ENCODE data around the gene SERPINB6. TPM values are rescaled to one million over a fixed set of nuclear protein-coding genes. Genes with fewer than 3 reads are reported as not detected.

The SERPINB6 gene
- total RNA-seq, 5 donors from 2014 or later (not counting 1 experiment from before 2014, with no cell fraction given) = 30.0 to 49.0 (median 38.0) TPM

- Mint-ChIP-seq H3K9me3 (no peaks in the 10 kb centered on the region), H3K4me1 (peaks cover 6 to 17% (median 16%) of the 10 kb centered on the region in 3 donors), H3K27me3 (no peaks in the 10 kb centered on the region), H3K4me3 (no peak overlapping the region), H3K27ac (no peak overlapping the region), H3K36me3 (peaks cover 17% of the 10 kb centered on the region)
- ATAC-seq (replicated peaks in 1 of 4) (no peak), DNase-seq (no peak)
- Histone ChIP-seq H3K27me3 (replicated peaks in 1 of 2; ENCODE audit: control insufficient read depth in 2 of 2, extremely low read depth in 1 of 2, insufficient read depth in 2 of 2, low read length in 1 of 2) (no peaks in the 10 kb centered on the region), H3K27ac (ENCODE audit: low read length) (no peak overlapping the region), H3K4me1 (ENCODE audit: control insufficient read depth in 1 of 2, extremely low read depth in 1 of 2, insufficient read depth in 2 of 2, low read length in 2 of 2) (peaks cover 2 to 13% of the 10 kb centered on the region in 2 experiments), H3K4me3 (ENCODE audit: control insufficient read depth in 1 of 2, extremely low read depth in 1 of 2, low read length in 1 of 2) (no peak overlapping the region), H3K9me3 (no peaks in the 10 kb centered on the region), H3K36me3 (ENCODE audit: control insufficient read depth in 2 of 2, extremely low read depth in 1 of 2, insufficient read depth in 1 of 2, low read length in 1 of 2) (peaks cover 0 to 3% of the 10 kb centered on the region in 2 donors)
- ChIA-PET CTCF (interaction anchor here (0.5 to 1.9 kb wide), 19 partner anchors 9 to 123 kb away, joined by 3 to 16 read pairs (median 5); partner anchors contain the start of genes RIPK1 (in 2 of the 2) and SERPINB1 (in 1 of the 2)), POLR2A (interaction anchor here in 1 of 2 donors (1.2 kb wide), 1 partner anchor 37 kb away, joined by 3 read pairs; no protein-coding TSS in a partner anchor)
- 100% methylated on average over 8 of the region's 12 CpGs for WGBS (ENCODE audit: insufficient coverage)
Observed at GRCh38 chr6:2953098-2953497, 18.3 kb downstream of the SERPINB6 start.

GRCh38 chr6:2952557-2953095, 18.7 kb downstream of the SERPINB6 start:
- peak overlapping the region in 1 of 2 donors; percentile 37 for H3K4me3 ChIP-seq (ENCODE audit: control insufficient read depth in 1 of 2, extremely low read depth in 1 of 2, low read length in 1 of 2)
- ATAC-seq (replicated peaks in 1 of 4) (peak; percentile 89 to 93 (median 91)), DNase-seq (peak in 25 of 35 experiments; percentile 21 to 71 (median 49))
- H3K27me3 ChIP-seq (replicated peaks in 1 of 2; ENCODE audit: control insufficient read depth in 2 of 2, extremely low read depth in 1 of 2, insufficient read depth in 2 of 2, low read length in 1 of 2) = no peaks in the 10 kb centered on the region
- no peaks in the 10 kb centered on the region for H3K9me3 ChIP-seq
- H3K4me1 ChIP-seq (ENCODE audit: control insufficient read depth in 1 of 2, extremely low read depth in 1 of 2, insufficient read depth in 2 of 2, low read length in 2 of 2) = peaks cover 2 to 13% of the 10 kb centered on the region in 2 experiments
- H3K27ac ChIP-seq (ENCODE audit: low read length) = peak overlapping the region; percentile 44
- Mint-ChIP-seq H3K36me3 (peaks cover 21% of the 10 kb centered on the region), H3K4me1 (peaks cover 4 to 17% (median 13%) of the 10 kb centered on the region in 3 donors), H3K27me3 (no peaks in the 10 kb centered on the region), H3K4me3 (peak overlapping the region; percentile 25 to 64 (median 53)), H3K27ac (peak overlapping the region; percentile 39), H3K9me3 (no peaks in the 10 kb centered on the region)
- peaks cover 0 to 8% of the 10 kb centered on the region in 2 donors for H3K36me3 ChIP-seq (ENCODE audit: control insufficient read depth in 2 of 2, extremely low read depth in 1 of 2, insufficient read depth in 1 of 2, low read length in 1 of 2)
- CTCF ChIA-PET = interaction anchor here (0.5 to 1.9 kb wide), 24 partner anchors 8 to 1069 kb away, joined by 3 to 16 read pairs (median 4); partner anchors contain the start of genes RIPK1 (in 2 of the 2), SERPINB1 (in 1 of the 2) and WRNIP1 (in 1 of the 2)
- WGBS (ENCODE audit: insufficient coverage) = 23% methylated on average over 25 of the region's 27 CpGs
- POLR2A ChIA-PET = interaction anchor here in 1 of 2 donors (1.2 kb wide), 1 partner anchor 38 kb away, joined by 3 read pairs; no protein-coding TSS in a partner anchor

DNA sequence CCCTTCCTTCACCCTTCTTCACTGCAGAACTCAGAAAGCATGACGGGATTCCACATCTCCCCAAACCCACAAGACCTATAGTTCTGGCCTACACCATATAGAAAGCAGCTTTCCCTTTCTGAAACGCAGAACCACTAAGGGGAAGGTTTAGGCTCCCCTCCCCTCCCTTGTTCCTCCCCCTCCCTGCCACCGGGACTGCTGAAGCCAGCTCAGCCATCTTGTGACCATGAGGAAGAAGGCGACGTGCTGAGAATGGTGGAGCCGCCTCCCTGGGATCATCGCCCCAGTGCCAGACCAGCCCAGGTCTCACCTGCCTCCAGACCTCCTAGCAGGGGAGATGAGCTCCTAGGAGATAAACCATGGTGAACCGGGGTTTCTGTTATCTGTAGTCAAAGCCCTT, 19.6 kb downstream of the SERPINB6 start:
- Mint-ChIP-seq H3K4me1 (peaks cover 4 to 17% (median 10%) of the 10 kb centered on the region in 3 donors), H3K4me3 (no peak overlapping the region), H3K27me3 (no peaks in the 10 kb centered on the region), H3K36me3 (peaks cover 24% of the 10 kb centered on the region), H3K9me3 (no peaks in the 10 kb centered on the region), H3K27ac (peak overlapping the region in 1 of 2 donors; percentile 27)
- WGBS (ENCODE audit: insufficient coverage) = 97% methylated on average over 6 of the region's 8 CpGs
- Histone ChIP-seq H3K27me3 (replicated peaks in 1 of 2; ENCODE audit: control insufficient read depth in 2 of 2, extremely low read depth in 1 of 2, insufficient read depth in 2 of 2, low read length in 1 of 2) (no peaks in the 10 kb centered on the region), H3K9me3 (no peaks in the 10 kb centered on the region), H3K4me1 (ENCODE audit: control insufficient read depth in 1 of 2, extremely low read depth in 1 of 2, insufficient read depth in 2 of 2, low read length in 2 of 2) (peaks cover 2 to 13% of the 10 kb centered on the region in 2 experiments), H3K36me3 (ENCODE audit: control insufficient read depth in 2 of 2, extremely low read depth in 1 of 2, insufficient read depth in 1 of 2, low read length in 1 of 2) (peaks cover 0 to 9% of the 10 kb centered on the region in 2 donors), H3K4me3 (ENCODE audit: control insufficient read depth in 1 of 2, extremely low read depth in 1 of 2, low read length in 1 of 2) (no peak overlapping the region), H3K27ac (ENCODE audit: low read length) (no peak overlapping the region)
- DNase-seq = peak in 1 of 35 experiments; percentile 43
- no peak for ATAC-seq (replicated peaks in 1 of 4)
- ChIA-PET CTCF (interaction anchor here (0.6 to 1.9 kb wide), 19 partner anchors 9 to 179 kb away, joined by 3 to 16 read pairs (median 5); partner anchors contain the start of genes RIPK1 (in 1 of the 2) and SERPINB1 (in 1 of the 2)), POLR2A (interaction anchor here in 1 of 2 donors (0.6 to 1.2 kb wide), 2 partner anchors 39 to 412 kb away, joined by 3 read pairs; no protein-coding TSS in a partner anchor)

GRCh38 chr6:2950713-2951112, 20.7 kb downstream of the SERPINB6 start:
- H3K4me1 ChIP-seq (ENCODE audit: control insufficient read depth in 1 of 2, extremely low read depth in 1 of 2, insufficient read depth in 2 of 2, low read length in 2 of 2) = peaks cover 2 to 13% of the 10 kb centered on the region in 2 experiments
- ATAC-seq (replicated peaks in 1 of 4) (no peak), DNase-seq (no peak)
- Mint-ChIP-seq H3K4me1 (peaks cover 4 to 17% (median 10%) of the 10 kb centered on the region in 3 donors), H3K4me3 (no peak overlapping the region), H3K27me3 (no peaks in the 10 kb centered on the region), H3K36me3 (peaks cover 24% of the 10 kb centered on the region), H3K27ac (no peak overlapping the region), H3K9me3 (no peaks in the 10 kb centered on the region)
- no peak overlapping the region for H3K27ac ChIP-seq (ENCODE audit: low read length)
- peaks cover 0 to 9% of the 10 kb centered on the region in 2 donors for H3K36me3 ChIP-seq (ENCODE audit: control insufficient read depth in 2 of 2, extremely low read depth in 1 of 2, insufficient read depth in 1 of 2, low read length in 1 of 2)
- 92% methylated on average over 8 of the region's 12 CpGs for WGBS (ENCODE audit: insufficient coverage)
- H3K9me3 ChIP-seq = no peaks in the 10 kb centered on the region
- ChIA-PET POLR2A (interaction anchor here (0.5 to 0.6 kb wide), 2 partner anchors 14 to 119 kb away, joined by 6 to 7 read pairs; no protein-coding TSS in a partner anchor), CTCF (interaction anchor here (0.6 kb wide), 3 partner anchors 9 to 81 kb away, joined by 3 to 5 read pairs (median 4); no protein-coding TSS in a partner anchor)
- H3K4me3 ChIP-seq (ENCODE audit: control insufficient read depth in 1 of 2, extremely low read depth in 1 of 2, low read length in 1 of 2) = no peak overlapping the region
- H3K27me3 ChIP-seq (replicated peaks in 1 of 2; ENCODE audit: control insufficient read depth in 2 of 2, extremely low read depth in 1 of 2, insufficient read depth in 2 of 2, low read length in 1 of 2) = no peaks in the 10 kb centered on the region

- Histone ChIP-seq H3K9me3 (no peaks in the 10 kb centered on the region), H3K27ac (ENCODE audit: low read length) (no peak overlapping the region), H3K27me3 (replicated peaks in 1 of 2; ENCODE audit: control insufficient read depth in 2 of 2, extremely low read depth in 1 of 2, insufficient read depth in 2 of 2, low read length in 1 of 2) (no peaks in the 10 kb centered on the region), H3K36me3 (ENCODE audit: control insufficient read depth in 2 of 2, extremely low read depth in 1 of 2, insufficient read depth in 1 of 2, low read length in 1 of 2) (peaks cover 0 to 9% of the 10 kb centered on the region in 2 donors), H3K4me3 (ENCODE audit: control insufficient read depth in 1 of 2, extremely low read depth in 1 of 2, low read length in 1 of 2) (no peak overlapping the region), H3K4me1 (ENCODE audit: control insufficient read depth in 1 of 2, extremely low read depth in 1 of 2, insufficient read depth in 2 of 2, low read length in 2 of 2) (peaks cover 2 to 9% of the 10 kb centered on the region in 2 experiments)
- no peak for DNase-seq
- Mint-ChIP-seq H3K4me1 (peaks cover 4 to 21% (median 13%) of the 10 kb centered on the region in 3 donors), H3K4me3 (no peak overlapping the region), H3K9me3 (no peaks in the 10 kb centered on the region), H3K36me3 (peaks cover 27% of the 10 kb centered on the region), H3K27me3 (no peaks in the 10 kb centered on the region), H3K27ac (no peak overlapping the region)
- ChIA-PET CTCF (no interaction called here), POLR2A (no interaction called here)
- 89% methylated on average over 4 of the region's 6 CpGs for WGBS (ENCODE audit: insufficient coverage)
- no peak for ATAC-seq (replicated peaks in 1 of 4)
Observed at GRCh38 chr6:2949536-2950083, 21.8 kb downstream of the SERPINB6 start.

DNA sequence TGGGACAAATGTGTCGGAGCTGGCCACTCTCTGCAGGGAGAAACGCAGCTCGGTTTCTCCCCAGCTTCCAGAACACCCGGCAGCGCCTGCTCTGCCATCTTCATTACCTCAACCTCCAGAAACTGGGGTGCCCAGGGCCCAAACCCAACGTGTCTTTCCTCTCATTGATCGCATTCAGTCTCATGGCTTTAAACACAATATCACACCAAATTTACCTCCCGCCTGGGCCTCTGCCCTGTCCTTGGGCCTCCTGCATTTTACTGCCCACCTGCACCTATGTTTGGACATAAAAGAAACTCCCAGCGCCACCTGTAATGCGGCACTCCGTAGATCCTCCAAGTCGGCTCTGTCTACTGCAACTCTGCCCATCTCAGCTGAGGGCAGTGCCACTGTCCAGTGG, 22.2 kb downstream of the SERPINB6 start:
- no peaks in the 10 kb centered on the region for H3K27me3 ChIP-seq (replicated peaks in 1 of 2; ENCODE audit: control insufficient read depth in 2 of 2, extremely low read depth in 1 of 2, insufficient read depth in 2 of 2, low read length in 1 of 2)
- no peaks in the 10 kb centered on the region for H3K27me3 Mint-ChIP-seq

More for the DNA sequence above, 22.2 kb downstream of the SERPINB6 start:
- Histone ChIP-seq H3K36me3 (ENCODE audit: control insufficient read depth in 2 of 2, extremely low read depth in 1 of 2, insufficient read depth in 1 of 2, low read length in 1 of 2) (peaks cover 0 to 9% of the 10 kb centered on the region in 2 donors), H3K9me3 (no peaks in the 10 kb centered on the region), H3K4me3 (ENCODE audit: control insufficient read depth in 1 of 2, extremely low read depth in 1 of 2, low read length in 1 of 2) (no peak overlapping the region), H3K27ac (ENCODE audit: low read length) (no peak overlapping the region), H3K4me1 (ENCODE audit: control insufficient read depth in 1 of 2, extremely low read depth in 1 of 2, insufficient read depth in 2 of 2, low read length in 2 of 2) (peaks cover 5 to 9% of the 10 kb centered on the region in 2 experiments)
- CTCF ChIA-PET = no interaction called here
- POLR2A ChIA-PET = no interaction called here
- ATAC-seq (replicated peaks in 1 of 4) (no peak), DNase-seq (no peak)
- peaks cover 27% of the 10 kb centered on the region for H3K36me3 Mint-ChIP-seq
- 96% methylated on average over 11 of the region's 12 CpGs for WGBS (ENCODE audit: insufficient coverage)
- H3K4me3 Mint-ChIP-seq = no peak overlapping the region
- no peaks in the 10 kb centered on the region for H3K9me3 Mint-ChIP-seq
- peaks cover 6 to 26% (median 15%) of the 10 kb centered on the region in 3 donors for H3K4me1 Mint-ChIP-seq
- peak overlapping the region in 1 of 2 donors; percentile 4 for H3K27ac Mint-ChIP-seq

All from T-cell (primary cell).